ENCODE measurements around the gene AKAP9. TPM values are rescaled to one million over a fixed set of nuclear protein-coding genes. Genes with fewer than 3 reads are reported as not detected.

The AKAP9 gene
- total RNA-seq, 2 donors from 2014 or later: 57.0 to 61.9 TPM

GRCh38 chr7:91988213-91988612, 47.6 kb downstream of the AKAP9 start:
- H3K36me3 Mint-ChIP-seq (ENCODE audit: low read depth): peaks cover 42% of the 10 kb centered on the region
- no peak for TF ChIP-seq CTCF (conservative IDR thresholded peaks at IDR 0.05)
- H3K27ac Mint-ChIP-seq: no peak overlapping the region

GRCh38 chr7:91993976-91994375, 53.3 kb downstream of the AKAP9 start:
- no peak overlapping the region for H3K27ac Mint-ChIP-seq
- WGBS, 2 experiments (ENCODE audit: insufficient coverage in 1 of 2, insufficient read length in 1 of 2): 83 to 92% methylated on average over 2 to 3 of the region's 3 CpGs

More at GRCh38 chr7:91988213-91988612, 47.6 kb downstream of the AKAP9 start:
- Mint-ChIP-seq H3K9me3 (peaks cover 6% of the 10 kb centered on the region), H3K4me3 (no peak overlapping the region), H3K4me1 (no peaks in the 10 kb centered on the region), H3K27me3 (ENCODE audit: insufficient read depth) (no peaks in the 10 kb centered on the region)
- Histone ChIP-seq H3K27me3 (ENCODE audit: control insufficient read depth, insufficient read depth, low read length, poor library complexity, severe bottlenecking) (no peaks in the 10 kb centered on the region), H3K4me3 (ENCODE audit: low read length) (no peak overlapping the region), H3K9ac (ENCODE audit: extremely low read depth, low read length, poor library complexity, severe bottlenecking) (no peak overlapping the region), H3K27ac (ENCODE audit: low read depth, low read length) (no peak overlapping the region), H3K36me3 (ENCODE audit: control insufficient read depth, insufficient read depth, low read length) (peaks cover 8% of the 10 kb centered on the region), H3K4me1 (ENCODE audit: control insufficient read depth, insufficient read depth, low read length) (no peaks in the 10 kb centered on the region), H3K9me3 (ENCODE audit: control insufficient read depth, low read length) (no peaks in the 10 kb centered on the region)
- DNase-seq: no peak

GRCh38 chr7:91995391-91996105, 54.9 kb downstream of the AKAP9 start:
- TF ChIP-seq CTCF (conservative IDR thresholded peaks at IDR 0.05): no peak
- DNase-seq: no peak
- Histone ChIP-seq H3K36me3 (ENCODE audit: control insufficient read depth, insufficient read depth, low read length) (peaks cover 65% of the 10 kb centered on the region), H3K27ac (ENCODE audit: low read depth, low read length) (no peak overlapping the region), H3K4me3 (ENCODE audit: low read length) (no peak overlapping the region), H3K9ac (ENCODE audit: extremely low read depth, low read length, poor library complexity, severe bottlenecking) (no peak overlapping the region), H3K27me3 (ENCODE audit: control insufficient read depth, insufficient read depth, low read length, poor library complexity, severe bottlenecking) (no peaks in the 10 kb centered on the region), H3K4me1 (ENCODE audit: control insufficient read depth, insufficient read depth, low read length) (no peaks in the 10 kb centered on the region), H3K9me3 (ENCODE audit: control insufficient read depth, low read length) (no peaks in the 10 kb centered on the region)
- no peaks in the 10 kb centered on the region for H3K27me3 Mint-ChIP-seq (ENCODE audit: insufficient read depth)
- H3K36me3 Mint-ChIP-seq (ENCODE audit: low read depth): peaks cover 59% of the 10 kb centered on the region
- H3K4me3 Mint-ChIP-seq: no peak overlapping the region
- 80 to 93% methylated on average over 1 to 2 of the region's 2 CpGs for WGBS, 2 experiments (ENCODE audit: insufficient coverage in 1 of 2, insufficient read length in 1 of 2)
- H3K27ac Mint-ChIP-seq: no peak overlapping the region
- no peaks in the 10 kb centered on the region for H3K9me3 Mint-ChIP-seq
- no peaks in the 10 kb centered on the region for H3K4me1 Mint-ChIP-seq

More at GRCh38 chr7:91993976-91994375, 53.3 kb downstream of the AKAP9 start:
- Mint-ChIP-seq H3K9me3 (no peaks in the 10 kb centered on the region), H3K27me3 (ENCODE audit: insufficient read depth) (no peaks in the 10 kb centered on the region), H3K4me3 (no peak overlapping the region), H3K36me3 (ENCODE audit: low read depth) (peaks cover 58% of the 10 kb centered on the region), H3K4me1 (no peaks in the 10 kb centered on the region)
- no peak for DNase-seq
- H3K36me3 ChIP-seq (ENCODE audit: control insufficient read depth, insufficient read depth, low read length): peaks cover 58% of the 10 kb centered on the region
- H3K9ac ChIP-seq (ENCODE audit: extremely low read depth, low read length, poor library complexity, severe bottlenecking): no peak overlapping the region
- no peak for TF ChIP-seq CTCF (conservative IDR thresholded peaks at IDR 0.05)
- H3K4me3 ChIP-seq (ENCODE audit: low read length): no peak overlapping the region
- no peak overlapping the region for H3K27ac ChIP-seq (ENCODE audit: low read depth, low read length)
- H3K9me3 ChIP-seq (ENCODE audit: control insufficient read depth, low read length): no peaks in the 10 kb centered on the region
- no peaks in the 10 kb centered on the region for H3K4me1 ChIP-seq (ENCODE audit: control insufficient read depth, insufficient read depth, low read length)
- H3K27me3 ChIP-seq (ENCODE audit: control insufficient read depth, insufficient read depth, low read length, poor library complexity, severe bottlenecking): no peaks in the 10 kb centered on the region
